ENCODE data around the gene TRAF3. TPM values are rescaled to one million over a fixed set of nuclear protein-coding genes. Genes with fewer than 3 reads are reported as not detected.

Gene TRAF3
- total RNA-seq, 1 donor from 2014 or later, result 25.8 TPM

DNA sequence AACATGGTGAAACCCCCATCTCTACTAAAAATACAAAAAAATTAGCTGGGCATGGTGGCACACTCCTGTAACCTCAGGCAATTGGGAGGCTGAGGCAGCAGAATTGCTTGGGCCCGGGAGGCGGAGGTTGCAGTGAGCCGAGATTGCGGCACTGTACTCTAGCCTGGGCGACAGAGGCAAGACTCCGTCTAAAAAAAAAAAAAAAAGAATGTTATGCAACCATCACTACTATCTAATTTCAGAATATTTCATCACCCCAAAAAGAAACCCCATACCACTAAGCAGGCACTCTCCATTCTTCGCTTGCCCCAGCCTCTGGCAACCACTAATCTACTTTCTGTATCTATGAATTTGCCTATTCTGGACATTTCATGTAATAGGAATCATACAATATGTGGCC, 76.4 kb downstream of the TRAF3 start:
- TF ChIP-seq, protein P1, sequence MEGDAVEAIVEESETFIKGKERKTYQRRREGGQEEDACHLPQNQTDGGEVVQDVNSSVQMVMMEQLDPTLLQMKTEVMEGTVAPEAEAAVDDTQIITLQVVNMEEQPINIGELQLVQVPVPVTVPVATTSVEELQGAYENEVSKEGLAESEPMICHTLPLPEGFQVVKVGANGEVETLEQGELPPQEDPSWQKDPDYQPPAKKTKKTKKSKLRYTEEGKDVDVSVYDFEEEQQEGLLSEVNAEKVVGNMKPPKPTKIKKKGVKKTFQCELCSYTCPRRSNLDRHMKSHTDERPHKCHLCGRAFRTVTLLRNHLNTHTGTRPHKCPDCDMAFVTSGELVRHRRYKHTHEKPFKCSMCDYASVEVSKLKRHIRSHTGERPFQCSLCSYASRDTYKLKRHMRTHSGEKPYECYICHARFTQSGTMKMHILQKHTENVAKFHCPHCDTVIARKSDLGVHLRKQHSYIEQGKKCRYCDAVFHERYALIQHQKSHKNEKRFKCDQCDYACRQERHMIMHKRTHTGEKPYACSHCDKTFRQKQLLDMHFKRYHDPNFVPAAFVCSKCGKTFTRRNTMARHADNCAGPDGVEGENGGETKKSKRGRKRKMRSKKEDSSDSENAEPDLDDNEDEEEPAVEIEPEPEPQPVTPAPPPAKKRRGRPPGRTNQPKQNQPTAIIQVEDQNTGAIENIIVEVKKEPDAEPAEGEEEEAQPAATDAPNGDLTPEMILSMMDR (conservative IDR thresholded peaks at IDR 0.05), result no peak
- H3K36me3 Mint-ChIP-seq (ENCODE audit: low read depth), result peaks cover 21% of the 10 kb centered on the region
- no peak overlapping the region for H3K27ac Mint-ChIP-seq (ENCODE audit: unreplicated experiment)
- peaks cover 3% of the 10 kb centered on the region for H3K9me3 Mint-ChIP-seq
- H3K4me3 Mint-ChIP-seq, result no peak overlapping the region
- DNase-seq (ENCODE audit: low read depth, low spot score), result no peak
- peaks cover 13% of the 10 kb centered on the region for H3K4me1 Mint-ChIP-seq
- H3K27me3 Mint-ChIP-seq (ENCODE audit: low read depth), result no peaks in the 10 kb centered on the region

DNA sequence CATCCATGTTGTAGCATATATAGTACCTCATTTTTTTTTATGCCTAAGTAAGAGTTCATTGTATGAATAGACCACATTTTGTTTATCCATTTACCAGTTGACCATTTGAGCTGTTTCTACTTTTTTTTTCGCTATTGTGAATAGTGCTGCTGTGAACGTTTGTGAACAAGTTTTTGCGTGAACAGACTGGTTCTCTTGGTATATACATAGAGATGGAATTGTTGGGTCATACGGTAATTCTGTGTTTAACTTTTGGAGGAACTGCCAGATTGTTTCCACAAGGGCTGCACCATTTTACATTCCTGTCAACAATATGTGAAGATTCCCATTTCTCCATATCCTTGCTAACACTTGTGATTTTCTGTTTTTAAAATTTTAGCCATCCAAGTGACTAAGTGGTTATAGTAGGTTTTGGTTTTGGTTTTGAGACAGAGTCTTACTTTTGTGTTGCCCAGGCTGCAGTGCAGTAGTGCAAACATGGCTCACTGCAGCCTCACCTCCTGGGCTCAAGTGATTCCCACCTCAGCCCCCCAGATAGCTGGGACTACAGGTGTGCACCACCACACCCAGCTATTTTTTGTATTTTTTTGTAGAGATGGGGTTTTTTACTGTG, 76.9 kb downstream of the TRAF3 start:
- Mint-ChIP-seq H3K27me3 (ENCODE audit: low read depth) (no peaks in the 10 kb centered on the region), H3K9me3 (peaks cover 6% of the 10 kb centered on the region), H3K36me3 (ENCODE audit: low read depth) (peaks cover 26% of the 10 kb centered on the region), H3K4me1 (peaks cover 8% of the 10 kb centered on the region), H3K4me3 (no peak overlapping the region), H3K27ac (ENCODE audit: unreplicated experiment) (no peak overlapping the region)
- TF ChIP-seq, protein P1 (conservative IDR thresholded peaks at IDR 0.05), result no peak
- no peak for DNase-seq (ENCODE audit: low read depth, low spot score)

DNA sequence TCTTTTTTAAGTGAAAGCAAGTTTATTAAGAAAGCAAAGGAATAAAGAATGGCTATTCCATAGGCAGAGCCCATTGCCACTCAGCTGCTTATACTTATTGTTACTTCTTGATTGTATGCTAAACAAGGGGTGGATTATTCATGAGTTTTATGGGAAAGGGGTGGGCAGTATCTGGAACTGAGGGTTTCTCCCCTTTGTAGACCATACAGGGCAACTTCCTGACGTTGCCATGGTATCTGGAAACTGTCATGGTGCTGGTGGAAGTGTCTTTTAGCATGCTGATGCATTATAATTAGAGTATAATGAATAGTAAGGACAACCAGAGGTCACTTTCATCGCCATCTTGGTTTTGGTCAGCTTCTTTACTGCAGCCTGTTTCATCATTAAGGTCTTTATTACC, 78.9 kb downstream of the TRAF3 start:
- no peaks in the 10 kb centered on the region for H3K27me3 Mint-ChIP-seq (ENCODE audit: low read depth)
- DNase-seq (ENCODE audit: low read depth, low spot score), result no peak
- peaks cover 16% of the 10 kb centered on the region for H3K9me3 Mint-ChIP-seq
- TF ChIP-seq, protein P1 (conservative IDR thresholded peaks at IDR 0.05), result no peak
- no peak overlapping the region for H3K4me3 Mint-ChIP-seq
- peaks cover 38% of the 10 kb centered on the region for H3K36me3 Mint-ChIP-seq (ENCODE audit: low read depth)
- peak overlapping the region; percentile 95 for H3K27ac Mint-ChIP-seq (ENCODE audit: unreplicated experiment)
- H3K4me1 Mint-ChIP-seq, result no peaks in the 10 kb centered on the region

DNA sequence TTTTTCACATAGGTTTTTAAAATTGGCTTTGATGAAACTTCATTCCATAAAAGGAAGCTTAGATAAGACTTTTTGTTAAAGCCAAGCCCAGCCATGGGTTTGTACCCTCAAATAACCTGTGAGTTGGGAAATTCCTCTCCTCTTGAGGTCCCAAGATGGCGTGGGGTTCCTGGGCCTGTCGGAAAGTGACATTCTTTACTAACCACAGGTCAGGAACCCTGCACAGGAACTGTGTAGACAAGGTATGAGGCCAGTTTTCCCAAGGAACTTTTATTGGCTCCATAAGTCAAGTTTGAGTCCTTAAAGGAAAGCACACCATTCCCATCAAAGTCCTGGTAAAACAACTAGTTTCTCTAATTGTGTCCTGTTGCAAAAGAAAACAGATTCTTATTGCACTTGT, 80.2 kb downstream of the TRAF3 start:
- peaks cover 17% of the 10 kb centered on the region for H3K9me3 Mint-ChIP-seq
- TF ChIP-seq, protein P1 (conservative IDR thresholded peaks at IDR 0.05), result no peak
- H3K27ac Mint-ChIP-seq (ENCODE audit: unreplicated experiment), result no peak overlapping the region

DNA sequence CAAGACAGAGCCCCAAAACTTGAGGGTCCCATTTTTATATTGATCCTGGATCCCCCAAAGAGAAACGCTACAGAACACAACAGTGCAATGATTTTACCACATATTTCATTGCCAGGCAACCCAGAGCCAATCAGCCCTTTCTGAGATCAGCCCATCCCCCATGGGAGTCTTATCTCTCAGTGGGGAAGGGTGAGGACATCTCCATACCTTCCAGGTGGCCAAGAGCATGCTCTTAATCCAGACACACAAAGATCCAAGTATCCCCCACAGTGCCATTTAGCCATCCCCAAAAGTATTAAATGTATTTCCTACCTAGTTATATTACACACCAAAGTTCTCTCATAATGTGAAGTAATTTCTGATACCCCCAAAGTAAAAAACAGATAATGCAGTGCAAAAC, 82.7 kb downstream of the TRAF3 start:
- no peak for DNase-seq (ENCODE audit: low read depth, low spot score)
- Mint-ChIP-seq H3K4me3 (no peak overlapping the region), H3K36me3 (ENCODE audit: low read depth) (peaks cover 45% of the 10 kb centered on the region), H3K9me3 (peaks cover 20% of the 10 kb centered on the region), H3K27me3 (ENCODE audit: low read depth) (no peaks in the 10 kb centered on the region), H3K4me1 (no peaks in the 10 kb centered on the region), H3K27ac (ENCODE audit: unreplicated experiment) (no peak overlapping the region)
- TF ChIP-seq, protein P1 (conservative IDR thresholded peaks at IDR 0.05), result no peak

More for the DNA sequence above, 80.2 kb downstream of the TRAF3 start:
- no peaks in the 10 kb centered on the region for H3K27me3 Mint-ChIP-seq (ENCODE audit: low read depth)
- no peaks in the 10 kb centered on the region for H3K4me1 Mint-ChIP-seq
- H3K36me3 Mint-ChIP-seq (ENCODE audit: low read depth), result peaks cover 39% of the 10 kb centered on the region
- H3K4me3 Mint-ChIP-seq, result no peak overlapping the region
- DNase-seq (ENCODE audit: low read depth, low spot score), result no peak
